ENCODE results near the gene MAP4K4.
A peak's percentile ranks its signal among the peaks of the same experiment; 100 is the strongest.
"Not testable (repeated sequence)": the region's sequence is repeated elsewhere in the genome, so short reads cannot be mapped to it uniquely, and the experiment has no call there.

The MAP4K4 gene

DNA sequence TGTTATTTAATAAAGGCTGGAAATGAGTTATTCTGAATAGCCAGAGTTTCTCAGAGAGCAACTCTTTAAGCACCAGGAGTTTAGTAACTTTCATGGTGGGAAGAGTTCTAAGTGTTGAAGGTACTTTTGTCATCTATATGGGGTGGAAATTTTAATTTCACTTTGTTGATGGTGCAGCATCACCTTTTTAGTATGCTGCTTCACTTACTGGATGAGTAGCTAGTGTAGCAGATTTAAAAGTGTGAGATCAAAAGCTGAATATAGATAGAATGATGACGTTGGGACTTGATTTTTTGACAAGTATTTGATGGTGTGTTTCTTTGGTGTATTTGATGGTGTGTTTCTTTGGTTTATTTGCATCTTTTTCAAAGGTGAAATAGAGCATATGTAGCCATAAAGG is 47.3 kb downstream of the MAP4K4 start:
- no peak for DNase-seq (ENCODE audit: low spot score)

DNA sequence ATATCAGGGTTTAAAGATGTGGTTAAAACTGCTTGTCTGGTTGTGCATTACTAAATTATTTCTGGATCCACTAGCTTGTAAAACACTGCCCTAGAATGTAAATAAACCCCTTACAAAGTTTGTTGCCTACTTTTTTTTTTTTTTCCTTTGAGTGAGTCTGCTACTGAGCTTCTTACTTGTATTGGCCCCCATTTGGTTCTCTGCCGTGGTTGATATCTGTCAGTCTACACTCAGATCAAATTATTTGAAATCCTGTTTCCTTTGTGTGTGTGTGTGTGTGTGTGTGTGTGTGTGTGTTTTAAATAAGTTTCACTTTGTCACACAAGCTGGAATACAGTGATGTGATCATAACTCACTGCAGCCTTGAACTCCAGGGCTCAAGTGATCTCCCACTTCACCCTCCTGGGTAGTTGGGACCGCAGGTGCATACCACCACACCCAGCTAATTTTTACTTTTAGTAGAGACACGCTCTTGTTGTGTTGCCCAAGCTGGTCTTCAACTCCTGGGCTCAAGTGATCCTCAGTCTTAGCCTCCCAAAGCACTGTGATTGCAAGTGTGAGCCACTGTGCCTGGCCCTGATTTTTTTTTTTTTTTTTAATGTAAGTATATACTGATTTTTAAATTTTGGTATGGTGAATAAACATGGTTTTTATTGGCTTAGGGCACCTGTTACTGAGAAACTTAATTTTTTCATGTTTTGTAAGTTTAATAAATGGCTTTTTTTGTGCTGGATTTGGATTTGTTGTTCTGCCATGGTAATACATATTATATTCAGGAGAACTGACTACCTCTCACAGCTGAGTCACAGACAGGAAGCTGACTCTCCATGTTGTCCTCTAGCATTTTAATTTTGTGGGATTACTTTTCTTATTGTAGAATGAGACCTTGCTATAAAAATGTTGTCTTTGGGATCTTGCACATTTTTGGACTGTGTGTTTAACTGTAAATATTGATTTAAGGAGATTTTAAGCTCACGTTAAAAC is 48.5 kb downstream of the MAP4K4 start:
- no peak for DNase-seq (ENCODE audit: low spot score)

DNA sequence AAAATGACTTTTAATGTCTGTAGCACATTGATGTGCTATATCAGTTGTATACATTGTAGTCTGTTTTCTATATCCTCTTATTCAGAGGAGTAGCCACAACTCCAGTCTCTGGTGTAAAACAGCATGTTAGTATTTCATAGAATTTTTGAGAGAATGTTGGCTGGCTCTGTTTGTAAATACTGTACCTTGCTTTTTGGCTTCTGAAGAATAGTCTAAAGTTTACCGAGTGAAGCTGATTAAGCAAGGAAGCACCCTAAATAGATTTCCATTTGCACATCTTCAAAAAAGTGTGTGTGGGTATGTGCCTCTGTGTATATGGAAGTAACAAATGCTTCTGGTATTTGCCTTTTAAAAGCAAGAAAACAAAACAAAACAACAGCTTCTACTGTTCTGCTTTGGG is 50.5 kb downstream of the MAP4K4 start:
- no peak for DNase-seq (ENCODE audit: low spot score)

DNA sequence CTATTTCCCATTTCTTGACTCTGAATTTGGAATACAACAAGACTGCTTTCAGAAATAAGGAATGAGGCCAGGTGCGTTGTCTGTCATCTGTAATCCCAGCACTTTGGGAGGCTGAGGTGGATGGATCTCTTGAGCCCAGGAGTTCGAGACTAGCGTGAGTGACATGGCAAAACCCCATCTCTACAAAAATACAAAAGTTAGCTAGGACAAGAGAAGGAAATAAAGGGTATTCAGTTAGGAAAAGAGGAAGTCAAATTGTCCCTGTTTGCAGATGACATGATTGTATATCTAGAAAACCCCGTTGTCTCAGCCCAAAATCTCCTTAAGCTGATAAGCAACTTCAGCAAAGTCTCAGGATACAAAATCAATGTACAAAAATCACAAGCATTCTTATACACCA is 51.0 kb downstream of the MAP4K4 start:
- DNase-seq (ENCODE audit: low spot score), result not testable (repeated sequence)

DNA sequence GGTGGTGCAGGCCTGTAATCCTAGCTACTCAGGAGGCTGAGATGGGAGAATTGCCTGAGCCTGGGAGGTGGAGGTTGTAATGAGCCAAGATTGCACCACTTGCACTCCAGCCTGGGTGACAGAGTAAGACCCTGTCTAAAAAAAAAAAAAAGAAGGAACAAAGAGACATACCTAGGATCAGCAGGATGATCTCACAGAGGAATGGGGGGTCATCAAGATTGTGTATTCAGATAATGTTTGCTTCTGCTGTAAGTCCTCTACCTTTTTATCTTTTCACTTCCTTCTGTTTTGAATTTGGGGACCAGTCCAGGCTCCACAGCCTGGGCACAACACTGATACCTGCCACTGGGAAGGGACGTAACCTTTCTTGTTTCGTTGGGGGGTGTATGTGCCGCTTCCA is 53.2 kb downstream of the MAP4K4 start:
- no peak for DNase-seq (ENCODE audit: low spot score)

DNA sequence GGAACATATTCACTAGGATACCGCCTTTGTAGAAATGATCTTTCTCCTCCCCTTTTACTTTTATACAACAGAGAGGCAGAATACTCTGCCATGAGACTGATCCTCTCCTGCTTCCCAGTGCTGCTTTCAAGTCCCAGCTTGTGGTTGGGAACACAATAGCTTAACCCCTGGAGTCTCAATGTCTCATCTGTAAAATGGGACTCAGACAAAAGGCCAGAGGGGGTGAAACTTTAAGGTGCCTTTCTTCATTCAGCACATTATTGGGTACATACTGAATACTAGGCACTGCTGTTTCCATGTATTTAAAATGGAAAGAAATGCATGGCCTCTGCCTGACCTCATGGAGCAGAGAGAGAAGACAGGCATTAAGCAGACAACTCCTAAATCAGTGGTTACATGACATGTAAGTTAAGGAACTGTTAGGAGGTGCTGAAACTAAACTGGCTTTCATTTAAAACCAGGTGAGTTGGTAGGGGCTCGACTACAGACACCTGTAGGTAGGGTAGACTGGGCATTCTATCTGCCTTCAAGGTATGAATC is 53.8 kb downstream of the MAP4K4 start:
- no peak for DNase-seq (ENCODE audit: low spot score)

DNA sequence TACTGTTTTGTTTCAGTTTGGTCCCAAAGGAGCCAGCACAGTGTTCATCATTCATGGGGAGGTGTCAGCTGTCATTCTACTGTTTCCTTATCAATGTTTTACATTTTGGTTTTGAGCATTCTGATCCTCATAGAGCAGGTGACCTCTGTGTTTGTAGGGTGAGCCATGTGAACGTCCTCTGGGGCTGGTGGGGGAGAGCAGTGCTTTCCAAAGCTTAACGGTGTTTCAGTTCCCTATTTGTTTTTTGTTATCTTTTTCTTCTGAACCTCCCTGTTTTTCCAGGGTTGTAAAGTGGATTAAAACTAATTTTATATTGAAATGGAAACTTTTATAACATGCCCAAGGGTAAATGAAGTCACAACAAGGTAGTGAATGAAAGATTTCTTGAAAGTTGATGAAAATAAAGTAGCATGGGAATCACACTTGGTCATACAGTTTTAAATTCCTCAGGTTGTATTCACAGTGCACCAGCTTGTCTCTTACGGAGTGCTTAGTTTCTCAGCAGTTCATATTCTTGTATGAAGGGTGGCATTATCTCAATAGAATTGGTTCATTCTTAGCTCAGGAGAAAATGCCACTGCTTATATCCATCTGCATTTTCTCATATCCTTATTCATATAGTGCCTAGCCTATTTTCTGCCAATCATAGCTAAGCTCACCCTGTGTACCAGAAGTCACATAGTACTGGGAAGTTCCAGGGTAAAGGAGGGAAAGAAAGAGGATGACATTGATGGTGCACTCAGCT is 54.5 kb downstream of the MAP4K4 start:
- no peak for DNase-seq (ENCODE audit: low spot score)

DNA sequence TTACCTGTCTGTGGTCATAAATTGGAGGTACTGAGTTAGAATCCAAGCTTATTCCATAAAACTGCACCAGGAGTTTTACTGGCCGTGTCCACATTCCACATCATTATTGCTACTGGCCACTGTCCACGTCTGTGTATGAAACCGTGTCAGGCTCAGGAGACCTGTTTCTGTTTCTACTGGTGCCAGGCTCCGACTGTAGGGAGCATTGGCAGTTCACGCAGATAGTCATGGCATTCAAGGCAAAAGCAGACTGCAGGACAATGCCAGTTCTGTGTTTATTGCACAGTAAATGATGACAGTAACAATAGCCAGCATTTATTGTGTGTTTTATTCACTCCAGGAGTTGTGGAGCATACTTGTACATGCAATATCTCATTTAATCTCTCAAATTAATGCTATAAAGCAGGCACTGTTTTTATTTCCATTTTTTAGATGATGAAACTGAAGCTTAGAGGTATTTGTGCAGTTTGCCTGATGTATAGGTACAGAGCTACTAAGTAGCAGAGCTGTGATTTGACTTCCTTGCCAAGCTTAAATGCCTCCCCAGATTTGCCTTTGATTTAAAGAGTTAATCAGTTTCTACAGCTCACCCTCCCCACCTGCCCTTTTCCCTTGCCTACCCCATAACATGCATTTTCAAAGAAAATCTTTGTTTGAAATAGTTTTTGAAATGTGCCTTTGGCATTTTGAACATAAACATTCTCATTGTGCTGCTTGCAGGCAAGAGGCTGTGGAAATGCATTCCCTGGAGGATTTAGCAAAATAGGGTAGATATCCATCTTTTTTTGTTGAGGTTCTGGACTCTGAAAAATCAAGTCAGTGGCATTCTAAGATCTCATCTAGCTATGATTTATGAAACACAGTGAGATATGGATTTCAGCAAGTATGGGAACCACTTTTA is 55.5 kb downstream of the MAP4K4 start:
- DNase-seq (ENCODE audit: low spot score), result no peak

DNA sequence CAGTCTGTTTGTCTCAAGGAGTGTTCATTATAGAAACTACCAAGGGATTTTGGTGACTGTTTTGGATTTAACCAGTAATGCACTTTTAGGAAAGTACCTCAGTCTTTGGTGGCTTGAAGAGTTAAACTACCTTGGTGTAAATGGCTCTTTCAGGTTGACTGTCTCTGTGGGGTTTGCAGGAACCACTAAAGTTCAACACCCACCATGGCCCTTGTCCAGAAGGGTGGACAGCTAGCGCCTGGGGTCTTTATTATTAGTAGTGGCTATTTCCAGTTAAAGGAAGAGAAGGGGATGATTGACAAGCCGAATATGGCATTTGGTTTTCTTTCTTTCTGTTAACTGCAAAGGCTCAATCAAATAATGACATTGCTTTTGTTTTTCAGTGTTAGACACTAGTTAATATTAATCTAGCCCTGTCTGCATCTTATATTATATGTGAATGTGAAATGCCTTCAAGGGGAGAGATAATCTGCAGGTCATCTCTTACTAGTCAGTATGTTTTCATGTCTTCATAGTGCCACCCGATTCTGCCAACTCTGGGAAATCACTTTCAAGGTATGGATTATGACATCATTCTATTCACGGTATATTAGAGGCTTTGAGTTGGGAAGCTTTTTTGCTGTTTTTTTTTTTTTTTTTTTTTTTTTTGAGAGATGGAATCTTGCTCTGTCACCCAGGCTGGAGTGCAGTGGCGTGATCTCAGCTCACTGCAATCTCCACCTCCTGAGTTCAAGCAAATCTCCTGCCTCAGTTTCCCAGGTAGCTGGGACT is 56.4 kb downstream of the MAP4K4 start:
- DNase-seq (ENCODE audit: low spot score), result no peak

DNA sequence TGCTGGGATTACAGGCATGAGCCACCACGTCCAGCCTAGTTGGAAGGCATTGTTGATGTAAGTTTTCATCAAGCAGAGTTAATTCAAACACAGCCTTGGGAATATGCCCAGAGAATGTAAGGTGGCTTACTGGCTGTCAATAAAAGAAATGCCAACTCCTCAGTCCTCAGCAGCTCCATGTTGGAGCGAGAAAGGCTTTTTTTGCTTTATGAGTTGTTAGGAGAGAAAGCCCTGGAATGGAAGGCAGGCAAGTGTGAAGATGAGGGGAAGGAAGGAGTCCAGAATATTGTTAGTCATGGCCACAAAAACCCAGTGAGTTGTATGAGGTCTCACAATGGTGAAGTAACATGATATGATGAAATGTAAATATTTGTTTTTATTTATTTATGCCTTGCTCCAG is 57.1 kb downstream of the MAP4K4 start:
- DNase-seq (ENCODE audit: low spot score), result no peak

DNA sequence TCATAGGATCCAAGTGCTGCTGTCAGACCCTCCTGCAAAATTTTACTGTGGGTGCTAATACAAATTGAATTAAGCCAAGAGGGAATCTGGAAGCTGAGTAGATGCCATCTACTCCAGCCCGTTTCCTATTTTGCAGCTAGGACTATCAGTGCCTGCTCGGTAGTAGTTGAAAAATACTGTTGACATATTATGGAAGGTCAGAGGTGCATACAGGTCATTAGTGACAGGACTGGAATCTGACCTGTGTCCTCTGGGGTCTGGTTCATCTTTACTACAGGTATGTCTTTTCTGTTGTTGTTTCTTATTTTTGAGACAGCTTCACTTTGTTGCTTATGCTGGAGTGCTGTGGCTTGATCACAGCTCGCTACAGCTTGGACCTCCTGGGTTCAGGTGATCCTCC is 58.8 kb downstream of the MAP4K4 start:
- no peak for DNase-seq (ENCODE audit: low spot score)

DNA sequence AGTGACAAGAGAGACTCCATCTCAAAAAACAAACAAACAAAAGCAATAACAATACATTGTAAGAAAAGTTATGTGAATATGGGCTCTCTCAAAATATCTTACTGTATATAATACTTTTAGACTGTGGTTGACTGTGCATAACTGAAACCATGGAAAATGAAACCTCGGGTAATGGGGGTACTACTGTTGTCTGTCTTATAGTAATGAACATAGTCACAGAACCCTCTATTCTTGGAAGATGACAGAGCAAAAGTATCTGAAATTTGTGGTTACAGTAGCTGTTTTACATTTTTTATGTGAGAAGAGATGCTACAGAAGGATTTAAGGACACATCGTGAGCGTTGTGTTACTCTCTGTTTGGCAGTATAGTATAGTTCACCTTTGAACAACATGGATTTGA is 60.5 kb downstream of the MAP4K4 start:
- DNase-seq (ENCODE audit: low spot score), result peak; percentile 38

DNA sequence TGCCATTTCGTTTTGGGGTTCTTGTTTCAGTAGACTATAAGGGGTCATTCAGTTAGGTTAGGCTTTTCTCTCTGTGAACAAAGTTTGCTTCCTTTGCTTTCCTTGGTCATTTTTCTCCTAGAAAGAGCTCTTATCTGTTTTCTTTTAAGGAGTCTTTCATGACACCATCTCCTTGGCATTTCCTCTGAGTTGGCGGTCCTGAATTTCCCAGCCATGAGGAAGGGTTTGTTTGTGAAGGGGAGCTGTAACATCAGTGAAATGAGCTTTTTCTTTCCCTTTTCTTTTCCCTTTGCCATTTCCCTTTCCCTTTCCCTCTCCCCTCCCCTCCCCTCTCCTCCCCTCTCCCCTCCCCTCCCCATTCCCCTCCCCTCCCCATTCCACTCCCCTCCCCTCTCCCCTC is 61.7 kb downstream of the MAP4K4 start:
- no peak for DNase-seq (ENCODE audit: low spot score)

DNA sequence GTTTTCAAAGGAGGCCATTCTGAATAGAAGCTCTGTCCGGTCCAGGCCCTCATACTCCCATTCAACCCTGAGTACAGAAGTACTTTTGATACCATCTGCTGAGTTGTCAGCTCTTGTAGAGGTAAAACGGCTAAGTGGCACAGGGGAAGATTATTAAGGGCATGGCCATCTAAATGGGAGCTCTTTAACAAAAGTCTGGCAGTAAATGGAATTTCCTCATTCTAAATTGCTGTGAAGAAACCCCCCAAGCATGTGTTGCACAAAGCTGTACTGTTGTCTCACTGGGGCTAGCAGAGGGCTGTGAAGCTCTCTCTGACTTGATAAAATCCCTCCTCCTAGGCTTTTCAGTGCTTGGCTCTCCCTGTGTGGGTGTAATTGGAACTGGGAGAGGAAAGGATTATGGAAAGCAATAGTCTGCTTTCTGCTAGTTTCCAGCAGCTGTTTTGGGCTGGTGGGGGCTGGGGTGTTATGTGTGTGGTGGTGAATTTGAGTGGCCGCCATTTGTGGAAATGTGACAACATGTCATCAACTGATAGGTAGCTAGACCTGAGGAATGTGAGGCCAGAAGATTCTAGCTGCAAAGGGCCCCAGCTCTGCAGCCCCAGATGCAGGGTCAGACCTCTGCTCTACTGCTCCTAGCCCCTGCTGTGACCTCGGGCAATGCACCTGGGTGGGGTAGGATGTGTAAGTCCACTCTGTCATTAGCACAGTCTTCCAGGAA is 65.1 kb downstream of the MAP4K4 start:
- no peak for DNase-seq (ENCODE audit: low spot score)

DNA sequence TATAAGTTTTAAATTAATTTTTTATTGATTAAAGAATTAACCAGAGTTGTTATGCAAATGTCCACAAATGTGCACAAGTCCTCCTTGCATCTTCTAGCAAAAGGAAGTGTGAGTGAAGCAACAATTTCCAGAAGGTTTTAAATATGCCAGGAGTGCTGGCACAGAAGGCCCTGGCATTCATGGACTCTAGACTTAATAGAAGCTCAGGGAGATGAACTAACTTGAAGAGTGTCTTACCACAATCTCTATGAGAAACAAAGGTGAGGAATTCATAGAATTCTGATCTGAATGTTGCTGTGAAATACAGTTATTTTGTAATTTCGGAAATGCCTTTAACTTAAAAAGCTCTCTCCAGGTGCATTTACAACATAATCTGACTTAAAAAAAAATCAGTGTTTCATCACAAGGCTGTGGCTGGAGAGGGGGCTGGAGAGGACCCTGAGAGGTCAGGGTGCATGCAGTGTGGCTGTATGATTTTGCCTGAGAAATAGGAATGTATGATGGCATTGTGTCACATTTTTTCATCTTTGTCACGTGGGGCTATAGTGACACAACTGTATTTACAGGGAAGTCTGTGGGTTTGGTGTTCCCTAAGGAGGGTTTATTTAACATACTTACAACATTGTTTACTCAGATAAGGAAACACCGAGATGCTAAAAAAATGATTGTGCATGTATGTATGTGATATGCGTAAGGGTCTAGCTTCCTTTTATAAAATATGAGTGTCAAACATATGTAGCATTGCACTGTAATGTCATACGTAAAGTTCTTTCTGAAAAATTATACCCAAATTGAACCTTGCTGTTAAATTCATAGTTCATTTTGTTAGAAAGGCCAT is 66.2 kb downstream of the MAP4K4 start:
- DNase-seq (ENCODE audit: low spot score), result no peak

DNA sequence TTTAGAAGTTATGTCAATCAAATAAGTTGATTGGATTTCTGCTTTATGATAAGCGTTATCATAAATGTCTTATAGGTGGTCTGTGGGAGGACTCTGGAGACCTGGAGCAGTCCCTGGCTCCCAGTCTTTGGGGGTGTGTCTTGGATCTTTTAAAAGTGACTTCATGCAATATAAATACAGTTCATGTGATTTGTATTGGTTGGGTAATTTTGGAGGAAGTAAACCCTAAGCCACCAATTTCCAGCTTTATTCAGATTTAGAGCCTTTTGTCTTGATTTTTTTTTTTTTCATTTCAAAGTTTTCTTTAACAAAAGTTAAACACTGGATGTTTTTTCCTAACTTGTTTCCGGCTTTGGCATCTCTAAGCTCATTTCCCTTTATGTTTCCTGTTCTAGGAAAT is 68.8 kb downstream of the MAP4K4 start:
- no peak for DNase-seq (ENCODE audit: low spot score)

DNA sequence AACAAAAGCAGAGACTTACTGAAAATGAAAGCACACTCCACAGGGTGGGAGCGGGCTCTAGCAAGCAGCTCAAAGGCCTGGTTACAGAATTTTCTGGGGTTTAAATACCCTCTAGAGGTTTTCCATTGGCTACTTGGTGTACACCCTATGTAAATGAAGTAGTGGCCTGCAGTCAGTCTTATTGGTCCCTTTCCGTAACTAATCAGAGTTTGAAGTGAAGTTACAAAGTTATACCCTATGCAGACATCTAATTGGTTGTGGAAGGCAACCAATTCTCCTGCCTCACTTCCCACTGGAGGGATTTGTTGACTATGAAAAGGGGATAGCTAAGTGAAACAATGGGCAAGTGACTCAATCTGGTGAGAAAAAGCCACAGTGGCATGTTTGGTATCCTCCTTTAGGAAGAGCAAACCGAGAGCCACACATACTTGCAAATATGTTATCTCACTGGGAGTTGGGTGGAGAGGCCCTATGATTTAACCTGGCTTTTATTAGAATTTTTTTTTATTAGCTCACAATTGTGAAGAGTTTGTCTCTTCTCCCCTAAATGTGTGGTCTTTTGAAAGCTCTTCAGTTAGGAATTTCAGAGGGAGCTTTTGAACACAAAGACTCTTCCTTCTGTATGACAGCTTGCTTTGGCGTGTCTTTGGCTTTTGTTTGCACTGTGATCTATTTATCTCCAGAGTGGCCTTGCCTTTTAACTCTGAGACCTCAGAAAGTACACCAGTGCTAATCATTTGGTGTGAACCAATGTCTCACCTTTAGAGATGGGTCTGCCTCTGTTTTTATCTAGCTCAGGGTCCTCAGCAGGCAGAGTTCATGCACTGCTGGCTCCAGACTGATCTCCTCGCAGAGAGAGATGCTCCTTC is 69.6 kb downstream of the MAP4K4 start:
- no peak for DNase-seq (ENCODE audit: low spot score)

DNA sequence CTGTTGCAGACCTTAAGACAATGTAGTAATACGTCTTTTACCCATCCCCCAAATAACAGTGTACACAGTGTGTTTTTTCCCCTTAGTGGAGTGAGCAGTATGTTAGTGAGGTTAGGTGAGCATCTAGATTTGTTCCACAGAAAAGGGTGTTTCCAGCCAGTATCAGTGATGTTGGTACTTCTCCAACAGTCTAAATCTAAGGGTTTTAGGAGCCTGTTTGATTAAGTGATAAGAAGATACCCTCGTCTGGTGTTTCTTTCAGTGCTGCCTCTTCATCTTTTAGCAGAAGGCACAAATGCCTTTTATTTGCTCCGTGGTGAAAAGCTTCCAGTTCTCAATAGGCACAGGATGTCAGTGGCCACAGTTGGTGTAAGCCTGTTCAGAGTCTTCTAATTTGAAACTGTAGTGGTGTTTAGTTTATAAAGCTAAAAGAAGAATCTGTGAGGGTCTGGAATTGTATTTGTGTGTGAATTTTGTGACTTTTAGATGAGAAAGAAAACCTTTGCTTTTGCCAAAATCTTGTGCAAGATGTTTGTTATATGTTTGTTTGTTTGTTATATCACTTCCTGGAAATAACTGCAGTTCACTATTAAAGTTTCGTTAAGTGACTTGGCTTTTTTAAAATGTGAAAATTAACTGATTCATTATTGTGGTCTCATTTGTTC is 71.2 kb downstream of the MAP4K4 start:
- no peak for DNase-seq (ENCODE audit: low spot score)
